Breast epithelium (tissue), 3 donors: ENCODE results near the gene ATRX.

Experiments used
- CTCF ChIP-seq, 3 donors: fragments of 450-650 bp; IDR thresholded peaks; one replicate each; pipeline ENCODE4 v1.5.1; 2016 to 2017; ENCODE audit warnings: antibody characterized with exemption in 3 of 3, mild to moderate bottlenecking in 3 of 3, moderate library complexity in 3 of 3
- POLR2AphosphoS5 ChIP-seq, 3 donors: sonication (generic); formaldehyde crosslinking; IDR thresholded peaks; one replicate each; pipeline ENCODE4 v1.6.1; 2017; ENCODE audit warnings: antibody characterized with exemption in 3 of 3

DNA sequence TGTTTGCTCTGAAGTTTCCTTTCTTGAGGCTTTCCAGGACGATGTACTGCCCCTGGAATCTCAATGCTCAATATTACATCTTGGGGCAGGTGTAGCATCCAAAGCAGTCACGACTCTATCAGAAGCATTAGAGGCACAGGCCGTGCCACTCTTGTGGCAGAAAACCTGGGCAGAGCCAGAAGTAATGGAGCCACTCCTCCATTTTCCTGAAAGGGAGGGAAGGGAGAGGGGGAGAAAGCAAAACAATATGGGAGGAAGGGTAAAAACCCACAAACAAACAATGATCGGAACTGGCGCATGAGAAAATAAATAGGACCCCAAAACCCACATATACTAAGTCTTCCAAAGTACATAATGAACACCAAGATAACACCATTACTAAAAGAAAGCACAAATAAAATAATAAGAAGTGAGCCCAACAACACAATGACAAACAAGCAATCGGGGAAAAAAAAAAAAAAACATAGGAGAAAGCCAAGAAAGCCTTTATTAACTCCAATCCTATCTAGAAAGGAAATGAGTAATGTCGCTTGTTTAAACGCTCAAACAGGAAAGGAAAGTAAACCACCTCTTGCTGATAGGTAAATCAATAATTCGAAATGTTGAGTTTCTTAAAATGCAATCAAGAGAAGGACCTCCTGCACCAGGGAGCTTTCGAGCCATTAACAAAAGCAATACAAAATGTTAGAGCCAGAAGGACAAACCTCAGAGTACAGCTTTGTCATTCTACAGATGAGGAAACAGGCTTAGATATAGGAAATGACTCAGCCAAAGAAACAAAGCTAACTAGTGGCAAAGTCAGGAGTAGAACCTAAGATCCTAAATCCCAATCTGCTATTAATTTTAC lies 117.4 kb downstream of the ATRX start:
- TF ChIP-seq CTCF (IDR thresholded peaks at IDR 0.05), result no peak
- TF ChIP-seq POLR2AphosphoS5 (IDR thresholded peaks at IDR 0.05), result no peak
